ENCODE data around the gene EMP2.

GRCh38 chr16:10580883-10581247, 467 bp upstream of the EMP2 start:
- no peak for TF ChIP-seq POLR2AphosphoS5 (IDR thresholded peaks at IDR 0.05; ENCODE audit: low read depth, low read length)
- TF ChIP-seq REST (IDR thresholded peaks at IDR 0.05; ENCODE audit: insufficient read depth in 1 of 2, low read depth in 2 of 2, low read length in 2 of 2): no peak
- TF ChIP-seq TAF1 (IDR thresholded peaks at IDR 0.05; ENCODE audit: borderline replicate concordance, insufficient read depth, low read length): no peak

Data from PFSK-1 (cell line).